HL-60 (cell line): ENCODE data around the gene SPG11.

Source experiments
- CTCF ChIP-seq: IDR thresholded peaks from one replicate; pipeline ENCODE4 v1.5.1; 2011; ENCODE audit warnings: low read length, control low read depth, inconsistent platforms; ENCODE audit not compliant: insufficient read depth
- GABPA ChIP-seq: IDR thresholded peaks from 2 replicates; pipeline ENCODE4 v1.6.1; 2012; ENCODE audit warnings: low read depth
- POLR2AphosphoS5 ChIP-seq: IDR thresholded peaks from 2 replicates; pipeline ENCODE4 v1.6.1; 2012; ENCODE audit warnings: low read depth
- REST ChIP-seq: IDR thresholded peaks from 2 replicates; pipeline ENCODE4 v1.6.1; 2012; ENCODE audit warnings: low read depth; ENCODE audit not compliant: insufficient replicate concordance

- TF ChIP-seq CTCF: no peak
- TF ChIP-seq REST: no peak
- peak; percentile 28; the same call in 1 of the 2 replicates for TF ChIP-seq POLR2AphosphoS5
- TF ChIP-seq GABPA: no peak
These were observed 133.4 kb downstream of the SPG11 start for GRCh38 chr15:44529864-44530604.
